NCI-H69 (cell line): ENCODE data around the gene HIP1R.
A peak's percentile ranks its signal among the peaks of the same experiment; 100 is the strongest.
"Not testable (repeated sequence)": the region's sequence is repeated elsewhere in the genome, so short reads cannot be mapped to it uniquely, and the experiment has no call there.

Experiments used
- DNase-seq: peaks from one replicate; lab custom pipeline; 2025; lab: John Stamatoyannopoulos, UW

HIP1R gene, protein sequence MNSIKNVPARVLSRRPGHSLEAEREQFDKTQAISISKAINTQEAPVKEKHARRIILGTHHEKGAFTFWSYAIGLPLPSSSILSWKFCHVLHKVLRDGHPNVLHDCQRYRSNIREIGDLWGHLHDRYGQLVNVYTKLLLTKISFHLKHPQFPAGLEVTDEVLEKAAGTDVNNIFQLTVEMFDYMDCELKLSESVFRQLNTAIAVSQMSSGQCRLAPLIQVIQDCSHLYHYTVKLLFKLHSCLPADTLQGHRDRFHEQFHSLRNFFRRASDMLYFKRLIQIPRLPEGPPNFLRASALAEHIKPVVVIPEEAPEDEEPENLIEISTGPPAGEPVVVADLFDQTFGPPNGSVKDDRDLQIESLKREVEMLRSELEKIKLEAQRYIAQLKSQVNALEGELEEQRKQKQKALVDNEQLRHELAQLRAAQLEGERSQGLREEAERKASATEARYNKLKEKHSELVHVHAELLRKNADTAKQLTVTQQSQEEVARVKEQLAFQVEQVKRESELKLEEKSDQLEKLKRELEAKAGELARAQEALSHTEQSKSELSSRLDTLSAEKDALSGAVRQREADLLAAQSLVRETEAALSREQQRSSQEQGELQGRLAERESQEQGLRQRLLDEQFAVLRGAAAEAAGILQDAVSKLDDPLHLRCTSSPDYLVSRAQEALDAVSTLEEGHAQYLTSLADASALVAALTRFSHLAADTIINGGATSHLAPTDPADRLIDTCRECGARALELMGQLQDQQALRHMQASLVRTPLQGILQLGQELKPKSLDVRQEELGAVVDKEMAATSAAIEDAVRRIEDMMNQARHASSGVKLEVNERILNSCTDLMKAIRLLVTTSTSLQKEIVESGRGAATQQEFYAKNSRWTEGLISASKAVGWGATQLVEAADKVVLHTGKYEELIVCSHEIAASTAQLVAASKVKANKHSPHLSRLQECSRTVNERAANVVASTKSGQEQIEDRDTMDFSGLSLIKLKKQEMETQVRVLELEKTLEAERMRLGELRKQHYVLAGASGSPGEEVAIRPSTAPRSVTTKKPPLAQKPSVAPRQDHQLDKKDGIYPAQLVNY

DNA sequence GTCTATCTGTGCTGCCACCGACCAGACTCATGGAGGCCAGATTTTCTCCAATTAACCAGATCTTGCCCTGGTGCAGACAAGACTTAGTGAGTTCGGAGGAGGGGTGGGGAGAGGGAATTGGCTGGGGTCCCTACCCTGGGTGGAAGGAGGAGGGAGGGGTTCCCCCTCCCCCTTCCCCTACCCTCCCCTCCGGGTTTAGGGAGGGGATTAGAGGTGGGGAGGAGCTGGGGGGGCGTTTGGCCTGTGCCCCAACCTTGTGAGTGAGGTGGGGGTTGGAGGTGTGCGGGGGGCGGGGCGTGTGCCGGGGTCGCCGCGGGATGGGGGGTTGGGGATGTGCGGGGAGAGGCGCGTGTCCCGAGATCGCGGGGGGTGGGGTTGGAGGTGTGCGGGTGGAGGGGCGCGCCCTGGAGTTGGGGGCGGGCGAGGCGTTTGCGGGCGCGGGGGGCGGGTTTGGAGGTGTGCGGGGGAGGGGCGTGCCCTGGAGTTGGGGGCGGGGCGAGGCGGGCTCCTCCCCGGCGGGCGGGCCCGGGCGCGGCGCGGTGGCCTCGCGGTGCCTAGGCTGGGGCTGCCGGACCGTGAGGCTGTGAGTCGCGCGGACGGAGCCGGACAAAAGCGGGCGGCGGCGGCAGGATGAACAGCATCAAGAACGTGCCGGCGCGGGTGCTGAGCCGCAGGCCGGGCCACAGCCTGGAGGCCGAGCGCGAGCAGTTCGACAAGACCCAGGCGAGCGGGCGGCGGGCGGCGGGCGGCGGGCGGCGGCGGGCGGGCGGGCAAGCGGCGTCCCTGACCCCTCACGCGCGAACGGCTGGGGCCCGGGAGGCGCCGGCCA, at the start of gene HIP1R:
Gene HIP1R (plus strand): TSS at position 537 of the 829 bp plus-strand sequence. CDS start 94 bp downstream, at position 631.
- peak; percentile 77 for DNase-seq

DNA sequence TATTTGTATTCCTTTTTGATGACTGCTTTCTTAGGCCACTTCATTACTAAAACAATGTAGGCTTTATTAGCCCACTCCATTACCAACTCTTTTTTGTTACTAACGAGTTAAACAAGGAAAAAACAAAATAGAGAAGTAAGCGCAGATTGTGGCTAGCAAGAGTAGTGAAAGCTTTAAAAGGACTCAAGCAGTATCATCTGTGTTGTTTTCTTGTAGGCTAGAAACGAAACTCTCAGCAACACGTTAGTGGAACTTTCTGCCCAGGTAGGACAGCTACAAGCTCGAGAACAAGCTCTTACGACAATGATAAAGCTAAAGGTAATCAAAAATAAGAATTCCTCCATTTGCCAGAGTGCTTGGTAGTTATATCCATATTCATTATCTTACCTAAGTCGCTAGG, 49.8 kb upstream of the HIP1R start:
- no peak for DNase-seq

DNA sequence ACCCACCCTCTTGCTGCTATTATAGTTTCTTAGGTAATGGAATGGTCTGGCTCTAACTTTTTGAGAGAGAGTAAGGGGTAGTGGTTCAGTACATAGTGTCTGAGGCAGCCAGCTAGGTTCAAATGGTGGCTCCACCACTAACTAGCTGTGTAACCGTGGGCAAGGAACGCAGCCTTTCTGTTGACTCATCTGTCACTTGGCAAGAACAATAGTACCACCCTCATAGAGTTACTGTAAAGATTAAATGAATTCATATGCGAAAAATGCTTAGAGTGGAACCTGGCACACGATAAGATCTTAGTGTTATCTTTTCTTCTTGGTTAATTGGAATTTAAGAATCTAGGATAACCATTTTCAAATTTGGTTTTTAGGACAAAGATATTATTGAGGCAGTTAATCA, 46.9 kb upstream of the HIP1R start:
- no peak for DNase-seq

DNA sequence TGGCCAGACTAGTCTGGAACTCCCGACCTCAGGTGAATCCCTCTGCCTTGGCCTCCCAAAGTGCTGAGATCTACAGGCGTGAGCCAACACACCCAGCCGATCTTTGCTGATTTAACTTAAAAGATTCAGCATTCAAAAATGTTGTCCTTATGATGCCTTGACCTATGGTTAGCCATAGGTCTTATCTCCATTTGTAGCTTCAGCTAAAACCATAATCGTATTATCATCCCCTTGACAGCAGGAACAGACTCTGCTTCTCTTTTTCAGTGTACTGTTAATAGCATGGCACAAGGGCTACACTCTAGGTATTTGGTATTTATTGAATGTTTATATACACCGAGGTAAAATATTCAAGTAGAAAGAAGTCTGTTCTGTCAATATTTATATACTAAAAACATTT, 45.6 kb upstream of the HIP1R start:
- DNase-seq, result no peak

DNA sequence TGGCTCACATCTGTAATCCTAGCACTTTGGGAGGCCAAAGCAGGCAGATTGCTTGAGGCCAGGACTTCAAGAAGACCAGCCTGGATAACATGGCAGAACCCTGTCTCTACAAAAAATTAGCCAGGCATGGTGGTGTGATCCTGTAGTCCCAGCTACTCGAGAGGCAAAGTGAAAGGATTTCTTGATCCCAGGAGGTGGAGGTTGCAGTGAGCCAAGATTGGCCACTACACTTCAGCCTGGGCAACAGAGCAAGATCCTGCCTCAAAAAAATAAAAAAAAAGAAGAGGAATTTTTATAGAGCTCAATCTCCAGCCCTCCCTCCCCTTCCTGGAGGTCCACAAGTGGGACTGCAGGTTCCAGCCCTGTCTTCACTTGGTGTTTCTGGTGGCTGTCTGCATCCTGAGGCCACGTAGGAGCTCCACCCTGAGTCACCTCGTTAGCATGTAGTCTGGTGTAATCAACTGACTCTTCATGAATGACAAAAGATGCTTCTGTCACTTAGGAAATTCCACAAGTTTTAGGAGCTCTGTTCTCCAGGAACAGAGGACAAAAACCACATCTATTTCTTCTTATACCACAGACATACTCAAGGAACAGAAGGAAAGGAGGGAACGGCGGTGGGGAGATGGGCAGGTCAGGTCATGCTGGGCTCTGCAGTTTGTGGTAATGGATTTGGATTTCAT, 44.7 kb upstream of the HIP1R start:
- no peak for DNase-seq

DNA sequence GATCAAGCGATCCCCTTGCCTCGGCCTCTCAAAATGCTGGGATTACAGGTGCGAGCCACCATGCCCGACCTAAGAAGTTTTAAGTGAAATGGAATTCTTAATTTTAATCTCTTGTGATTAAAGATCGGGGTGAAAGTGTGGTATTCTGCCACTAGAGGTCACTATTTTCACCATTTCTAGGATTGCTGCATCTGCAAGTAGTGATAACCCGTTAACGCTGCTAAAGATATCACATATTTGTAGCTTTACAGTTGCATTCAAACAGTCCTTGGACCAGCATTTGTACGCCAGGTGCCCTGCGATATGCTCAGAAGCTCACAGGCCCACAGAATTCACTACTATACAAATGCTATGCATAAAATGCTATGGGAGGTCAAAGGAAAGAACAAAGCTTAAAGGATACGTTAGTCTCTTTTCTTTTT, 41.6 kb upstream of the HIP1R start:
- DNase-seq, result peak; percentile 68

DNA sequence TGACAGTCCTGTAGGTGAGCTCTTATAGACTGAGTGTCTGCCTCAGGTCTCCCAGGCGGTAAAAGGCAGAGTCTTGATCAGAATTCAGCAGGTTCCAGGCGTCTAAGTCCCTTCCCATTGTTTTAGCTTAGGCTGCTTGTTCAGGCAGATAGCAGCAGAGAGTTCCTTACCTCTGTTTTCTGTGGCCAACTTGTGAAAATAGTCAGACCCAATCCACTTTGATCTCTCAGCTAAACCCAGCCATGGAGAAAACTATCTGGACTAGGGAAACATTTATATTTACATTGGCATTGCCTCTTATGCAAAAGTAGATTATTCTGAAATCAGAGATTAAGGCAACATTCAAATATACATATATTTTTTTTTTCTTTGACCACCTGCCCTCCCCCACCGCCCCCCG, 39.5 kb upstream of the HIP1R start:
- no peak for DNase-seq

DNA sequence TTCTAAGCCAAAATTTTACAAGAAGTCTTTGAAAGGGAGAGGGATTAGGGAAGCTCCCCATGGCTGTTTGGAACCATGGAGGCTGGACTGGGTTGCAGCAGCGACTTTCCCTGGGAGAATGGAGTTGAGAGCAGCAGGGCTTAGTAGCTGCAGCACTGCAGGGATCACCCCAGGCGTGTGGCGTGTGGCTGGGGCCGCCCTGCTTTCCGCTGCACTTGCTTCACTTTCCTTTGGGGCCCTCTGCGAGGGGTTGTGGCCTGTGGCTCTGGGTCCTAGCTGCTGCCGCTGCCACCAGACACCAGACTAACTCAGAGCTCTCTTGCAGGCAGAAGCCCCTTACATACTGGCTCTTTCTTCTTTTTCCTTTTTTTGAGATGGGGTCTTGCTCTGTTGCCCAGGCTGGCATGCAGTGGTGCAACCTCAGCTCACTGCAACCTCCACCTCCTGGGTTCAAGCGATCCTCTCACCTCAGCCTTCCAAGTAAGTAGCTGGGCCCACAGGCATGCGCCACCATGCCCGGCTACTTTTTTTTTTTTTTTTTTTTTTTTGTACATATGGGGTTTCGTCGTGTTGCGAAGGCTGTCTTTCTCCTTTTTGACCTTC, 35.5 kb upstream of the HIP1R start:
- no peak for DNase-seq

DNA sequence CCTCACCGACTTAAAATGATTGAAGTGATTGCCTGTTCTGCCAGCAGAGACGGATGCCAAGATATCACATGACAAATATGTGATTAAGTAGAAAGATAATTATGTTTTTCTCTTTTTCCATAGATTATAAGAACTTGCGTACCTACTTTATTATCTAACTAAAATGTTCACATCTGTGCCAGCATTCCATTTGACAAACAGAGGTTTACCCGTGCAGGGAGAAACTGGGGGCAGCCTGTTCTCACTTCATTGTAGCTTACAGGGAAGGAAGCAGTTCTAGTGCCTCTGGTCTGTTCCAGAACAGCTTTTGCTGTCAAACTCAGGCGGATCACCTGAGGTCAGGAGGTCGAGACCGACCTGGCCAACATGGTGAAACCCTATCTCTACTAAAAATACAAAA, 31.3 kb upstream of the HIP1R start:
- DNase-seq, result no peak

DNA sequence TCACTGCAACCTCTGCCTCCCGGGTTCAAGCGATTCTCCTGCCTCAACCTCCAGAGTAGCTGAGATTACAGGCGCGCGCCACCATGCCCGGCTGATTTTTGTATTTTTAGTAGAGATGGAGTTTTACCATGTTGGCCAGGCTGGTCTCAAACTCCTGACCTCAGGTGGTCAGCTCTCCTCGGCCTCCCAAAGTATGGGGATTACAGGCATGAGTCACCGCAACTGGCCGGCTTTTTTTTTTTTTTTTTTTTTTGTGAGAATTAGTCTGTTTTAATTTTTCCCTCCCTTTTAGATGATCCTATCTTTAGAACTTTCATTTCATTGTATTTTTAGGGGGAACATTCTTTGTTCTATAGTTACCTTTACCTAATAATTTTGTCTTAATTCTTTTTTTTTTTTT, 30.3 kb upstream of the HIP1R start:
- not testable (repeated sequence) for DNase-seq

DNA sequence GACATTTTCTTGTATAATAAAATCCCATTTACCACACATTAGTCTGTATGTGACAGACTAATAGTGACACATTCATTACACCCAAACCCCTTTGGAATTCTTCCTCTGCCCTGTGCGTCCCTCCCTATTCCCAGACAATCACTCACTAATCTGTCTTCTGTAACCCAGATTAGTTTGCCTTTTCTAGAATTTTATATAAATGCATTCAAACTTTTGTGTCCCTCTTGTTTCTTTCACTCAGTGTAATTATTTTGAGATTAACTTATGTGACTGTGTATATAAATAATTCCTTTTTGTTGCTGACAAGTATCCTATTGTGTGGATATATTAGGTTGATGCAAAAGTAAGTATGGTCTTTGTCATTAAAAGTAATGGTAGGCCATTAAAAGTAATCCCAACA, 27.6 kb upstream of the HIP1R start:
- DNase-seq, result no peak

DNA sequence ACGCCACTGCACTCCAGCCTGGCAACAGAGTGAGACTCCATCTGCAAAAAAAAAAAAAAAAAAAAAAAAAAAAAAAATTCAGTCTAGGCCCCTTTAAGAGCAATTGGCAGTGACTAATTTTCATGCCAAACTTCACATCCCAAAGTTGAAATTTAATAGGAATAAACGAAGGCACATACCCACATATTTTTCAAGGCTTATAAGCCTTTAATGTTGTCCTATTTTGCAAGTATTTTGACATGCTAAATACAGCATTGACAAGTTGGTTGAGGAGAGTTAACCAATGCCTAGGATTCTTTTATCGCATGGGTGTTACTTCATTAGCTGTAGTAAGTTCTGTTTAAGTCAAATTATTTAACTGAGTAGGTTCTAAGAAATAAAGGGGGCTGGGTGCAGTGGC, 23.5 kb upstream of the HIP1R start:
- no peak for DNase-seq

DNA sequence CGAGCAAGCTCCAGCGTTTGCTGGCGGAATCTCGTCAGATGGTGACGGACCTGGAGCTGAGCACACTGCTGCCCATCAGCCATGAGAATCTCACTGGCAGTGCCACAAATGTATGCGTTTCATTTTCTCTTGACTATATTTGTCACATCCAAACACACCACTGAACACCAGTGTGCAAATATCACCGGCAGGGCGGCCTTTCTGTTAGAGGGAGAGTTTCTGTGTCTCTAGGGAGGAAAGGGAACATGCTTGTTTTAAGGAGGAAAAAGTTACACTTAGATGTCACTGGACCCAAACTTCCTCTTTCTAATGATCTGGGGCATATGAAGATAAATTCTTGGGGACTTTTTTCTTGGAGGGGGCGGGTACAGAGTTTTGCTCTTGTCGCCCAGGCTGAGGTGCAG, 21.9 kb upstream of the HIP1R start:
- DNase-seq, result no peak

DNA sequence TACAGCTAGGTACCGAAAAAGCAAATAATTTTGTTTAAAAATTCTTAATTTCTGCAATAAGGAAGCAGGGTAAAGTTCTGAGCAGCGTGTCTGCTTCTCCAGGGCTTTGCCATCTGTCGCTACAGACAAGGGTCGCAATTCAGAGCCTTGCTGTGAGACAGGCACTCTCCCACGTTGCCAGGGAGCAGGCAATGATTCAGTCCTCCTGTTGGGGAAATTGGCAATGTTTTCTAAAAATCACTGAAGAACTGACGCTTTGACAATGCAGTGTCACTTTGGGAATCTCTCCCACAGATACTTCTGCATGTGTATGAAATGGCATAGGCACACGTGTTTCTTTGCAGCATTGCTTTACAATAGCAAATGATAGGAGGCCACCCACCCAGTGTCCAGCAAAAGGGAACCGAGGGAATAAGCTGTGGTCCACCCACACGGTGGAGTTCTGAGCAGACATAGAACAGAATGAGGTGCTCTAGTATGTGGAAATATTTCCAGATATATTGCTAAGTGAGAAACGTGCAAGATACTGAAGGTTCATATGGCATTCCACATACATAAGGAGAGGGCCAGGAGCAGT, 16.0 kb upstream of the HIP1R start:
- DNase-seq, result peak; percentile 53

DNA sequence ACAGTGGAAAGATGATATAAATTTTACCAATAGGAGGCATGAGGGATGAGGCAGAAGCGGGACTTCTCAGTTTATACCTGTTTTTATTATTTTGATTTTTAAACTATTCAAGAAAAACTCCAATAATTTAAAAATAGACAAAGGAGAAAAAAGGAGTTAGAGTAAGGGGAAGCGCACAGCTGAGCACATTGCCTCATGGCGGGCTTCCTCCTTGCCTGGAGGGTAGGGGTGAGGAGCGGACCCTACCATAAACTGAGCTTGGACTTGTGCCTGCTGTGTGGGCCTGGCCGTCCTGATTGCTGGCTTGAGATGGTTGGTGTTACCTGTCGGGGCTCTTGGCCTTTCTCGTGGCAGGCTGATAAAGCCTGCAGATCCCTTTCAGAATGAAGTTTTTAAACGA, 15.1 kb upstream of the HIP1R start:
- DNase-seq, result no peak

DNA sequence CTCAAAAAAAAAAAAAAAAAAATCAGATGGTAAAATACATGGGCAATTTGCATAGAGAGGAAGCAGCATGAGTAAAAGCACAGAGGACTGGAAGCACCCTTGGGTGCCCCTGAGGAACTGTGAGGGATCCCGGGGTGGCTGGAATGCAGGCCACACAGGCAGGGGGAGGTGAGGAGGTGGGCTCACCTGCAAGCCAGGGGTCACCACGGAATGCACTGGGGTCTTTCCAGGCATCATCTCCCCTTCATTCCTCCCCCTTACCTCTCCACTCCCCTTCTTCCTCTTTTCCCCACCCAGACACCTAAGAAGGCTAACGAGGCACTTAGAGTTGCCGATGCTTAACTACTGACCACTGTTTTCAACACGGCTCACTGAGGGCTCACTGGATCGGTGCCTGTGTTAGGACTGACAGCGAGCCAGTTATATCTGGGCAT, 14.4 kb upstream of the HIP1R start:
- no peak for DNase-seq

DNA sequence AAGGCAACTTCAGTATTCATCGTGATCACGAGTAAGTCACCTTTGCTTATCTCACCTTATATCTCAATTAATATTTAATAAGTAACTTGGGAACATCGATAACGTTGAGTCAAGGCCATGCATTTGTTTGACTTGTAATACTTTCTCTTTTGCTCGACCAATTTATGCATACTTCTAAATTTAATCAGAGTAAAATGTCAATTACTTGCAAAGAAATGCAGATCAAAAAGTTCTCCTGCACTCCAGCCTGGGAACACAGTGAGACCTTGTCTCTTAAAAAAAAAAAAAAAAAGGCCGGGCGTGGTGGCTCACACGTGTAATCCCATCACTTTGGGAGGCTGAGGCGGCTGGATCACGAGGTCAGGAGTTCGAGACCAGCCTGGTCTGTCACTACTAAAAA, 11.8 kb upstream of the HIP1R start:
- no peak for DNase-seq

DNA sequence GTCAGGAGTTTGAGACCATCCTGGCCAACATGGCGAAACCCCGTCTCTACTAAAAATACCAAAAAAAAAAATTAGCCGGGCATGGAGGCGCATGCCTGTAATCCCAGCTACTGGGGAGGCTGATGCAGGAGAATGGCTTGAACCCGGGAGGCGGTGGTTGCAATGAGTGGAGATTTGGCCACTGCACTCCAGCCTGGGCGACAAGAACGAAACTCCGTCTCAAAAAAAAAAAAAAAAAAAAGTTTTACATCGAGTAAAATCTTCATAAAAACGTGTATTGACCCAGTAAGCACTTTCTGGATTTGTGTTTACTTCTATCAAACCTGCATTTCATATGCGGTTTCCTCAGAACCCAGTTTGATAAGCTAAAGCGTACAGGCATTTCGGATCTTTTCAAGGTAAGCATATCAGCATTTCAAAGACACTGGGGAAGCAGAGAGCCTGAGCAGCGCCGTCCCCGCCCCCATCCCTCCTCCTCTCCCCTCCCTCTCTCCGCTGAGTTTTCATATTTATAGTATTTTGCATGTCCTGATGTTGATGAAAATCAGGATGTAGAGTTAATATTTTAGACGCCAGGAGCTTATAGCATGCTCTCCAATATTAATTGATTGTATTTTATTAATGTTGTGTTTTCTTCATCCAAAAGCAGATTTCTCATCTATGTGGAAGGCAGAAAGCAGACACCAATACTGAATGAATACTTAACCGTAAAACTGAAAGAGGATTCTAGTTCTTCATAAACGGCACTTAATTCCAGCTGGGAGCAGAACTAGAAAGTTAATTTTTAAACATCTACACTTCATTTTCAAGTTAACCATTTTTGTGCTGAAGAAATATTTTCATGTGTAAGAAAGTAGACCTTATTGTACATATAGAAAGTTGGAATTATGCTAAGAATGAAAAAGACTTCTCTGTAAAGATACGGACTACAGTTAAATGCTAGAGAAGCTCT, 9.2 kb upstream of the HIP1R start:
- DNase-seq, result peak; percentile 55

DNA sequence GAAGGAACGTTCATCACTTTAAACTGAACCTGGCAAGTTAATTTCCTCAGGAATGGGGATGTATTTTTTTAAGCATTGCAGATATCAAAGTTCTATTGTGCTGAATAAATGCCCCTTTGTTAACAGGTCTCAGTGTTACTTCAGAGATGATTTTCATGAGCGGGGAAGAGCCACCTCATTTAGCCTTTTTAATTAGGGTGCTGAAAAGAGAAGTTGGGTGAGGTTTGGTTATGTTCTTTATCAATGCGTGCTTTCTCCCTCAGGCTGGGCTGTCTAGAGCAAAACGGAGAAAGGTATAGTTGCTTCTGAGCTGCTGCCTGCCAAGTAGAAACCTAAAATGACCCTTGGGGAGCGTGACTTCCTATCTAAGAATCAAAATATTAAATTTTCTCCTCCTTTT, 8.0 kb upstream of the HIP1R start:
- peak; percentile 27 for DNase-seq
